K562 (cell line): ENCODE measurements around the gene DGCR2. TPM values are rescaled to one million over a fixed set of nuclear protein-coding genes. Genes with fewer than 3 reads are reported as not detected.

Experiments used
- ATAC-seq: fragments of 200-7000 bp; cut with Tn5 transposase; 3 replicates; pipeline ENCODE4 v1.9.1; 2020; ENCODE audit warnings: moderate library complexity
- BruUV-seq: library from RNA; stranded (reverse); fragments of 400-500 nt; replicated peaks from 2 replicates; lab custom pipeline; 2021; lab: Mats Ljungman, UMichigan
- CTCF ChIA-PET: fragments of 300-600 bp; formaldehyde crosslinking; extraction: SDS; loops from one replicate; lab custom pipeline; 2021; ENCODE audit warnings: low intra/inter-chr PET ratio; lab: Yijun Ruan, JAX
- POLR2A ChIA-PET: fragments of 300-600, 350-650 bp; sonication (Branson Sonifier 250); formaldehyde crosslinking; extraction: SDS; loops from one replicate; lab custom pipeline; 2021; ENCODE audit warnings: antibody characterized with exemption, inconsistent platforms; lab: Yijun Ruan, JAX
- DNase-seq, 4 experiments: peaks; one replicate each; pipeline versions ENCODE4 v3.0.0 to v3.0.0-alpha.2; 2011 to 2018; ENCODE audit warnings: low spot score in 3 of 4, mixed read lengths in 3 of 4; ENCODE audit errors: extremely low read depth in 1 of 4
- FAIRE-seq: peaks from 2 replicates; lab custom pipeline; 2011; peaks lifted over from hg19 to GRCh38; lab: Jason Lieb, UNC
- H2AFZ ChIP-seq: 2 replicates; pipeline ENCODE4 v1.6.0; 2011; ENCODE audit warnings: low read depth, low read length, control low read depth, inconsistent platforms
- H3K27ac ChIP-seq: fragments of 200-600 bp; 3 replicates; pipeline ENCODE4 v1.8.0; 2011; ENCODE audit warnings: low read depth, mild to moderate bottlenecking, control low read depth, inconsistent platforms, low read length, moderate library complexity, mixed read lengths; ENCODE audit errors: extremely low read depth
- H3K27me3 ChIP-seq, 2 experiments: fragments of 300-600 bp in 1 of 2; 2 replicates in 1 of 2; 3 replicates in 1 of 2; pipeline versions ENCODE4 v1.6.0 to v1.8.0; 2011; ENCODE audit warnings: inconsistent platforms in 2 of 2, low read length in 2 of 2, mild to moderate bottlenecking in 1 of 2, mixed read lengths in 1 of 2, moderate library complexity in 1 of 2; ENCODE audit not compliant: control insufficient read depth in 2 of 2, insufficient read depth in 2 of 2
- H3K36me3 ChIP-seq: fragments of 300-600 bp; 3 replicates; pipeline ENCODE4 v1.8.0; 2011; ENCODE audit warnings: mild to moderate bottlenecking, low read length, inconsistent platforms; ENCODE audit not compliant: control insufficient read depth, insufficient read depth
- H3K4me1 ChIP-seq, 2 experiments: fragments of 200-600 bp in 1 of 2; replicated peaks in 1 of 2; 2 replicates in 1 of 2; 3 replicates in 1 of 2; pipeline versions ENCODE4 v1.5.1 to v1.8.0; 2011; ENCODE audit warnings: inconsistent platforms in 2 of 2, low read length in 2 of 2, mild to moderate bottlenecking in 1 of 2, mixed read lengths in 1 of 2, moderate library complexity in 1 of 2; ENCODE audit not compliant: control insufficient read depth in 2 of 2, insufficient read depth in 2 of 2
- H3K4me2 ChIP-seq: 2 replicates; pipeline ENCODE4 v1.6.1; 2011; ENCODE audit warnings: low read length, control low read depth, inconsistent platforms, mixed read lengths; ENCODE audit not compliant: insufficient read depth
- H3K4me3 ChIP-seq: fragments of 200-600 bp; sonication (generic), shearing (Covaris generic); 2 replicates; pipeline ENCODE4 v1.5.1; 2016; ENCODE audit warnings: control low read depth, inconsistent platforms
- H3K79me2 ChIP-seq: fragments of 200-600 bp; 3 replicates; pipeline ENCODE4 v1.8.0; 2011; ENCODE audit warnings: low read length, inconsistent platforms; ENCODE audit not compliant: control insufficient read depth, insufficient read depth
- H3K9ac ChIP-seq, 2 experiments: 2 replicates each; pipeline versions ENCODE4 v1.6.0 to v1.6.1; 2011; ENCODE audit warnings: low read depth in 2 of 2, low read length in 2 of 2, control low read depth in 1 of 2, inconsistent platforms in 1 of 2, mild to moderate bottlenecking in 1 of 2, mixed read lengths in 1 of 2; ENCODE audit not compliant: insufficient read depth in 1 of 2
- H3K9me1 ChIP-seq: one replicate; pipeline ENCODE4 v1.6.0; 2011; ENCODE audit warnings: inconsistent platforms, mild to moderate bottlenecking, low read length, moderate library complexity; ENCODE audit not compliant: control insufficient read depth, insufficient read depth
- H3K9me3 ChIP-seq: replicated peaks from 2 replicates; pipeline ENCODE4 v1.5.1; 2011; ENCODE audit warnings: low read depth, low read length, inconsistent platforms; ENCODE audit not compliant: control insufficient read depth, insufficient read depth
- H4K20me1 ChIP-seq: replicated peaks from 2 replicates; pipeline ENCODE4 v1.6.1; 2011; ENCODE audit warnings: low read length, inconsistent platforms, mixed read lengths; ENCODE audit not compliant: control insufficient read depth, insufficient read depth
- ARHGAP35 ChIP-seq: fragments of 450-650 bp; IDR thresholded peaks from 2 replicates; pipeline ENCODE4 v1.6.1; 2018; ENCODE audit not compliant: partially characterized antibody
- ARID3B ChIP-seq: fragments of 250-450 bp; sonication (Bioruptor Pico); IDR thresholded peaks from 2 replicates; pipeline ENCODE4 v1.4.0; 2020; ENCODE audit warnings: borderline replicate concordance
- ATF6 ChIP-seq: sonication (generic); formaldehyde crosslinking; IDR thresholded peaks from 2 replicates; pipeline ENCODE4 v1.4.0; 2020; ENCODE audit warnings: mild to moderate bottlenecking, missing genetic modification reagents
- DEAF1 ChIP-seq: fragments of 450-650 bp; formaldehyde crosslinking; IDR thresholded peaks from 2 replicates; pipeline ENCODE4 v1.4.0; 2020; ENCODE audit warnings: mild to moderate bottlenecking, moderate library complexity
- HNRNPUL1 ChIP-seq: fragments of 200-400 bp; formaldehyde crosslinking; IDR thresholded peaks from 2 replicates; pipeline ENCODE4 v1.6.1; 2017; ENCODE audit warnings: low read length
- KDM5B ChIP-seq: fragments of 200-600 bp; sonication (generic); IDR thresholded peaks from 2 replicates; pipeline ENCODE4 v1.6.1; 2012; ENCODE audit warnings: low read depth, mild to moderate bottlenecking, moderate library complexity, low read length, control low read depth, inconsistent platforms; ENCODE audit not compliant: insufficient replicate concordance
- NELFE ChIP-seq: IDR thresholded peaks from 2 replicates; pipeline ENCODE4 v1.6.1; 2011; ENCODE audit warnings: mild to moderate bottlenecking; ENCODE audit not compliant: insufficient read depth, insufficient read length
- SAFB ChIP-seq: fragments of 200-400 bp; formaldehyde crosslinking; IDR thresholded peaks from 2 replicates; pipeline ENCODE4 v1.6.1; 2017; ENCODE audit warnings: low read depth, low read length, borderline replicate concordance
- SMARCA4 ChIP-seq: fragments of 450-650 bp; IDR thresholded peaks from 2 replicates; pipeline ENCODE4 v1.6.1; 2016
- TCF15 ChIP-seq: fragments of 250-450 bp; sonication (Bioruptor Pico); IDR thresholded peaks from 2 replicates; pipeline ENCODE4 v1.8.0; 2022; ENCODE audit warnings: moderate library complexity, mild to moderate bottlenecking, inconsistent platforms
- TFAM ChIP-seq: fragments of 250-450 bp; sonication (Bioruptor Pico); conservative IDR thresholded peaks from 2 replicates; pipeline ENCODE4 v1.5.0; 2021; ENCODE audit warnings: mild to moderate bottlenecking, moderate library complexity
- ZBED1 ChIP-seq: IDR thresholded peaks from 2 replicates; pipeline ENCODE4 v1.6.1; 2014
- ZBTB9 ChIP-seq: fragments of 450-650 bp; formaldehyde crosslinking; IDR thresholded peaks from 2 replicates; pipeline ENCODE4 v1.4.0; 2020; ENCODE audit warnings: mild to moderate bottlenecking, moderate library complexity
- ZNF408 ChIP-seq: fragments of 250-450 bp; sonication (Bioruptor Pico); IDR thresholded peaks from 2 replicates; pipeline ENCODE4 v1.4.0; 2020; ENCODE audit warnings: low read depth, mild to moderate bottlenecking, moderate library complexity
- ZNF561 ChIP-seq: fragments of 450-650 bp; formaldehyde crosslinking; conservative IDR thresholded peaks from 2 replicates; pipeline ENCODE4 v1.4.0; 2020; ENCODE audit warnings: mild to moderate bottlenecking, moderate library complexity
- ZNF785 ChIP-seq: fragments of 250-450 bp; sonication (Bioruptor Pico); IDR thresholded peaks from 2 replicates; pipeline ENCODE4 v1.4.0; 2020; ENCODE audit warnings: mild to moderate bottlenecking
- WGBS: fragments of 100-300 bp; shearing (Covaris generic); methylation state at CpG from one replicate; pipeline ENCODE4 v1.1.6; 2016; ENCODE audit warnings: low coverage, mixed read lengths; ENCODE audit not compliant: insufficient coverage; ENCODE audit errors: missing lambda C conversion rate; 5-methylcytosine and 5-hydroxymethylcytosine counted together
- in situ Hi-C: fragments of 300-500 bp; cut with MboI; formaldehyde crosslinking; loops from 4 replicates; pipeline ENCODE4 v1.15.0; 2018; ENCODE audit warnings: inconsistent platforms, mixed read lengths
- intact Hi-C: fragments of 100-400 bp; cut with micrococcal nuclease; formaldehyde crosslinking; loops from 2 replicates; pipeline ENCODE4 v1.14.2; 2022
- polyA plus RNA-seq, 8 experiments: library from polyadenylated mRNA; depleted of rRNA in 4 of 8; stranded (reverse) in 5 of 8; unstranded in 3 of 8; fragments of >200 nt; fragmentation: Nextera tagmentation in 2 of 8; fragmentation: Illumina TruSeq in 1 of 8; extraction: Ambion mirVana in 2 of 8; extraction: Trizol in 1 of 8; gene quantifications; 2 replicates each; pipeline versions ENCODE4 v1.2.1 to v1.2.3, GENCODE V29; 2011 to 2014; ENCODE audit warnings: inconsistent platforms in 1 of 8, missing spikeins in 1 of 8
- total RNA-seq, 7 experiments: library from RNA; depleted of rRNA in 6 of 7; stranded (reverse); fragments of >200 nt in 6 of 7; fragmentation: Illumina TruSeq in 2 of 7; extraction: Trizol in 2 of 7; gene quantifications; 2 replicates each; pipeline versions ENCODE4 v1.2.1 to v1.2.3, GENCODE V29; 2011 to 2021; ENCODE audit warnings: low replicate concordance in 1 of 7

The DGCR2 gene
- total and polyA plus RNA-seq, 9 of the 15 experiments (the other 6 are each of a cell fraction or from before 2014, with no cell fraction given) = 0.69 to 101 (median 56.4) TPM

- DNase-seq = no peak
- ChIA-PET POLR2A (interaction anchor here (0.6 to 4.3 kb wide), 13 partner anchors 8 to 1397 kb away, joined by 3 to 37 read pairs (median 3); partner anchors contain the start of gene CDC45), CTCF (interaction anchor here (0.7 kb wide), 1 partner anchor 49 kb away, joined by 3 read pairs; no protein-coding TSS in a partner anchor)
- H3K9ac ChIP-seq = no peak overlapping the region
- peaks cover 19% of the 10 kb centered on the region for H3K9me1 ChIP-seq
- peaks cover 27% of the 10 kb centered on the region; the same call in 1 of the 3 replicates for H3K36me3 ChIP-seq
- H3K27me3 ChIP-seq = peaks cover 10 to 20% of the 10 kb centered on the region in 2 experiments; a peak in 4 of 5 replicates
- 33% methylated on average over 4 of the region's 4 CpGs for WGBS
- H2AFZ ChIP-seq = no peak overlapping the region
- H3K4me1 ChIP-seq = peaks cover 0 to 31% of the 10 kb centered on the region in 2 experiments; a peak in 1 of 5 replicates
- no peaks in the 10 kb centered on the region for H3K9me3 ChIP-seq
- BruUV-seq = no TSS peak
- in situ Hi-C loops = no loop called here
- no peaks in the 10 kb centered on the region for H3K79me2 ChIP-seq
- intact Hi-C loops = loop anchor here (1.0 to 10.0 kb wide), 3 partner anchors 108 to 259 kb away; partner anchors contain the start of genes CLTCL1, ESS2 and SLC25A1
- H4K20me1 ChIP-seq = peaks cover 39% of the 10 kb centered on the region
- H3K4me2 ChIP-seq = no peak overlapping the region
- no peak for FAIRE-seq
- no peak overlapping the region for H3K27ac ChIP-seq
- ATAC-seq = no peak
- no peak overlapping the region for H3K4me3 ChIP-seq
- TF ChIP-seq HNRNPUL1 (0 out of 2 replicates have a peak, but pooled peaks have one; percentile 44), ARHGAP35 (no peak), ZNF561 (CRISPR knock-in tag) (0 out of 2 replicates have a peak, but pooled peaks have one; percentile 15), ZNF785 (peak; percentile 71; the same call in 1 of the 2 replicates), ARID3B (CRISPR knock-in tag) (0 out of 2 replicates have a peak, but pooled peaks have one; percentile 52), TCF15 (0 out of 2 replicates have a peak, but pooled peaks have one; percentile 26), ATF6 (CRISPR knock-in tag) (no peak), DEAF1 (CRISPR knock-in tag) (0 out of 2 replicates have a peak, but pooled peaks have one; percentile 44), ZNF408 (CRISPR knock-in tag) (0 out of 2 replicates have a peak, but pooled peaks have one; percentile 60), SAFB (no peak), NELFE (no peak), ZBTB9 (peak; percentile 5; the same call in 1 of the 2 replicates), KDM5B (peak; percentile 0), TFAM (no peak), ZBED1 (0 out of 2 replicates have a peak, but pooled peaks have one; percentile 9), SMARCA4 (no peak)
Observed at GRCh38 chr22:19036229-19036522, 86.0 kb downstream of the DGCR2 start.
